AG04450 (cell line): ENCODE measurements around the gene PACSIN2. TPM values are rescaled to one million over a fixed set of nuclear protein-coding genes. Genes with fewer than 3 reads are reported as not detected.
A peak's percentile ranks its signal among the peaks of the same experiment; 100 is the strongest.

Source experiments
- CTCF ChIA-PET: fragments of 300-600, 350-600 bp; formaldehyde crosslinking; extraction: SDS; loops from one replicate; lab custom pipeline; 2022; ENCODE audit warnings: antibody characterized with exemption, inconsistent platforms; lab: Charles Lee
- POLR2A ChIA-PET: fragments of 350-600 bp; formaldehyde crosslinking; extraction: SDS; loops from one replicate; lab custom pipeline; 2021; ENCODE audit warnings: antibody characterized with exemption, inconsistent platforms; lab: Yijun Ruan, JAX
- DNase-seq: peaks from one replicate; pipeline ENCODE4 v3.0.0-alpha.2; 2011; ENCODE audit warnings: low read depth, low spot score
- H3K27ac ChIP-seq: one replicate; pipeline ENCODE4 v1.5.1; 2012; ENCODE audit warnings: low read depth, low read length, control low read depth
- H3K27me3 ChIP-seq: one replicate; pipeline ENCODE4 v1.6.0; 2012; ENCODE audit warnings: low read length; ENCODE audit not compliant: control insufficient read depth, insufficient read depth
- H3K4me3 ChIP-seq: 2 replicates; pipeline ENCODE4 v1.5.1; 2011; ENCODE audit warnings: mild to moderate bottlenecking, low read depth, low read length, control low read depth
- H3K9me3 ChIP-seq: 2 replicates; pipeline ENCODE4 v1.5.1; 2012; ENCODE audit warnings: low read length; ENCODE audit not compliant: control insufficient read depth, insufficient read depth
- CTCF ChIP-seq: IDR thresholded peaks from 2 replicates; pipeline ENCODE4 v1.5.1; 2011; ENCODE audit warnings: low read depth, low read length, control low read depth, inconsistent platforms
- polyA plus RNA-seq: library from polyadenylated mRNA; depleted of rRNA; stranded (reverse); fragments of >200 nt; gene quantifications from 2 replicates; pipeline ENCODE4 v1.2.3, GENCODE V29; 2011

The PACSIN2 gene
- polyA plus RNA-seq, 1 experiment: 59.6 TPM

- POLR2A ChIA-PET: interaction anchor here (0.9 to 1.2 kb wide), 2 partner anchors 24 to 81 kb away, joined by 3 read pairs; no protein-coding TSS in a partner anchor
- CTCF ChIA-PET: no interaction called here
- DNase-seq: peak; percentile 82
- no peaks in the 10 kb centered on the region for H3K9me3 ChIP-seq
- no peaks in the 10 kb centered on the region for H3K27me3 ChIP-seq
- no peak for TF ChIP-seq CTCF
- peak overlapping the region; percentile 99 for H3K27ac ChIP-seq
- peak overlapping the region; percentile 31; the same call in 1 of the 2 replicates for H3K4me3 ChIP-seq
Measured at GRCh38 chr22:42933485-42934091, 81.4 kb downstream of the PACSIN2 start.

GRCh38 chr22:42932857-42933484 lies 82.0 kb downstream of the PACSIN2 start:
- Histone ChIP-seq H3K27me3 (no peaks in the 10 kb centered on the region), H3K27ac (peak overlapping the region; percentile 99), H3K4me3 (no peak overlapping the region), H3K9me3 (no peaks in the 10 kb centered on the region)
- POLR2A ChIA-PET: interaction anchor here (0.9 kb wide), 1 partner anchor 81 kb away, joined by 3 read pairs; no protein-coding TSS in a partner anchor
- no peak for DNase-seq
- CTCF ChIA-PET: no interaction called here
- no peak for TF ChIP-seq CTCF

GRCh38 chr22:42932197-42932519 lies 82.8 kb downstream of the PACSIN2 start:
- Histone ChIP-seq H3K4me3 (no peak overlapping the region), H3K27ac (no peak overlapping the region), H3K9me3 (no peaks in the 10 kb centered on the region), H3K27me3 (no peaks in the 10 kb centered on the region)
- ChIA-PET CTCF (no interaction called here), POLR2A (interaction anchor here (0.6 kb wide), 1 partner anchor 65 kb away, joined by 5 read pairs; no protein-coding TSS in a partner anchor)
- no peak for DNase-seq
- no peak for TF ChIP-seq CTCF

GRCh38 chr22:42931421-42932196 lies 83.3 kb downstream of the PACSIN2 start:
- no peak overlapping the region for H3K4me3 ChIP-seq
- H3K27ac ChIP-seq: peak overlapping the region; percentile 31

More at GRCh38 chr22:42931421-42932196, 83.3 kb downstream of the PACSIN2 start:
- Histone ChIP-seq H3K27me3 (no peaks in the 10 kb centered on the region), H3K9me3 (no peaks in the 10 kb centered on the region)
- CTCF ChIA-PET: no interaction called here
- POLR2A ChIA-PET: interaction anchor here (0.6 kb wide), 1 partner anchor 64 kb away, joined by 5 read pairs; no protein-coding TSS in a partner anchor
- no peak for TF ChIP-seq CTCF
- DNase-seq: no peak
